Psoas muscle (tissue), 8 donors: Measurements from ENCODE around the gene SLC30A3. TPM values are rescaled to one million over a fixed set of nuclear protein-coding genes. Genes with fewer than 3 reads are reported as not detected.
A peak's percentile ranks its signal among the peaks of the same experiment; 100 is the strongest.

Experiments used
- ATAC-seq, 4 donors: fragments of 200-7000 bp; cut with Tn5 transposase; one replicate each; pipeline ENCODE4 v1.9.1; 2020; ENCODE audit warnings: moderate library complexity in 3 of 4, mild to moderate bottlenecking in 2 of 4
- DNase-seq, 2 donors: peaks; one replicate each; pipeline ENCODE4 v3.0.0-alpha.2; 2020
- H3K27ac ChIP-seq: fragments of 200-600 bp; one replicate; pipeline ENCODE4 v1.8.0; 2022
- H3K27me3 ChIP-seq, 3 donors: fragments of 200-600 bp in 1 of 3; one replicate each; pipeline versions ENCODE4 v1.6.1 to v1.8.0; 2013 to 2022; ENCODE audit warnings: low read length in 2 of 3, mild to moderate bottlenecking in 2 of 3, moderate library complexity in 1 of 3; ENCODE audit not compliant: insufficient read depth in 3 of 3
- H3K36me3 ChIP-seq, 2 donors: fragments of 200-600 bp in 1 of 2; one replicate each; pipeline versions ENCODE4 v1.6.1 to v1.8.0; 2013 to 2022; ENCODE audit warnings: low read depth in 1 of 2, mild to moderate bottlenecking in 1 of 2, moderate library complexity in 1 of 2; ENCODE audit not compliant: insufficient read depth in 1 of 2
- H3K4me1 ChIP-seq: fragments of 200-600 bp; one replicate; pipeline ENCODE4 v1.8.0; 2022
- H3K4me3 ChIP-seq: fragments of 200-600 bp; one replicate; pipeline ENCODE4 v1.8.0; 2022; ENCODE audit warnings: mild to moderate bottlenecking
- H3K9me3 ChIP-seq: fragments of 200-600 bp; one replicate; pipeline ENCODE4 v1.8.0; 2022
- CTCF ChIP-seq: fragments of 200-600 bp; IDR thresholded peaks from one replicate; pipeline ENCODE4 v1.8.0; 2022; ENCODE audit warnings: antibody characterized with exemption
- WGBS, 3 donors: extraction: QIAGEN DNeasy Blood & Tissue Kit; methylation state at CpG; one replicate each; pipeline versions ENCODE4 v1.1.6 to v1.1.7; 2013; 5-methylcytosine and 5-hydroxymethylcytosine counted together
- intact Hi-C, 2 donors: fragments of 100-400 bp; cut with DNase I; formaldehyde crosslinking; loops; one replicate each; pipeline versions ENCODE4 v1.11.0 to v1.14.2; 2022
- polyA plus RNA-seq, 3 donors: library from polyadenylated mRNA; stranded (reverse); fragments of 200-250 nt; gene quantifications; one replicate each; pipeline ENCODE4 v1.2.3, GENCODE V29; 2013
- total RNA-seq, 4 donors: library from RNA; stranded (reverse); fragmentation: NEBNext Ultra II Directional in 2 of 4; extraction: Animal tissue kit (Norgen Biotek cat#: 25700) in 2 of 4; gene quantifications; one replicate each; pipeline versions ENCODE4 v1.2.1 to v1.2.4, GENCODE V29; 2021 to 2023
- donor health status: healthy with polysubstance abuse.
- donor health status: DM: no; HTN: no; CAD: no; lungs with moderate emphysema.
- donor health status: Bipolar disorder and iron deficiency.
- donor health status: healthy.
- donor health status: DM: yes; HTN: yes; CAD: no.
- donor health status: DM: no; HTN: no; CAD: no.
- donor health status: DM: no; HTN: no; CAD: no.
- donor health status: DM: yes; HTN: yes; CAD: no.

The SLC30A3 gene
- total and polyA plus RNA-seq, 7 donors: 0.03 to 0.92 (median 0.13) TPM; not detected in 1

GRCh38 chr2:27214941-27215340, 47.9 kb downstream of the SLC30A3 start:
- no peak for TF ChIP-seq CTCF
- Histone ChIP-seq H3K27me3 (no peaks in the 10 kb centered on the region), H3K4me1 (peaks cover 22% of the 10 kb centered on the region), H3K9me3 (no peaks in the 10 kb centered on the region), H3K27ac (no peak overlapping the region), H3K36me3 (peaks cover 3 to 61% of the 10 kb centered on the region in 2 donors), H3K4me3 (no peak overlapping the region)
- WGBS, 3 donors: 89 to 95% (median 91%) methylated on average over 3 of the region's 3 CpGs
- intact Hi-C loops: loop anchor here (5.0 kb wide), 2 partner anchors 62 to 83 kb away; partner anchors contain the start of genes DNAJC5G (in 1 of the 2) and PREB (in 1 of the 2)
- no peak for ATAC-seq
- no peak for DNase-seq

DNA sequence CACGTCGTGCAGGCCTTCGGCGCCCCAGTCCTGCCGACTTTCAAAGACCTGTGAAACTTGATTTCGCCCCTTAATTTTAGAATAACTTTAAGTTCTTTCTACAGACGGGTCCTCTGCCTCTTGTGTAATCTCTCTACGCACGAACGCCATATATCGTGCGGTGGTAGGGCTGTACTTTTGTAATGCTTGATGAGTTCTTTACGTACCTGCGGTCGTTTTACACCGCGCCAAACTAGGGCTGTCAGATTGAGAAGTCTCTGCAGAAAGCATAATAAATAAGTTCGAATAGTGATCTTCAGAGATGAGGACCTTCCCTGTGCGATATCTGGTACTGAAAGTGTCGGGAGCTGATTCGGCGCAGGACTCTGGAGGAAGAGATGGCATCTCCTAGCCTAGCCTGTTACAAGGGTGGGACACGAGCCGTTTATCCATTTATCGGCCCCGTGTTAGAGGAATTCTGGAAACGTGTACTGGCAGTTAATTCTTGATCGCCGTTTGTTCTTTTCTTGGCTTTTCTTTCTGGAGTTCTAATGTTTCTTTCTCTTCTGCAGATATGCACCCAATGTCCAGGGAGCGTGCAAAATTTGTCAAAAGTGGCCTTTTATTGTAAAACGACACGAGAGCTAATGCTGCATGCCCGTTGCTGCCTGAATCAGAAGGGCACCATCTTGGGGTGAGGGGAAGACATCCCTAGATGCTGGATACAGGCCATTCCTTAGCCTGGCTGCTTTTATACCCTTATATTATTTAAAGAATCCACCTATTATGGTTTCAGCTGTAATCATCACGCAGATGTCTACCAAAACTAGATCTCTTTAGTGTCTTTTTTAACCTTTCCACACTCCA, 50.0 kb downstream of the SLC30A3 start:
- Histone ChIP-seq H3K27ac (peak overlapping the region; percentile 100), H3K4me3 (peak overlapping the region; percentile 98), H3K36me3 (peaks cover 4 to 61% of the 10 kb centered on the region in 2 donors), H3K4me1 (peaks cover 20% of the 10 kb centered on the region), H3K27me3 (no peaks in the 10 kb centered on the region), H3K9me3 (no peaks in the 10 kb centered on the region)
- DNase-seq (no peak), ATAC-seq (peak; percentile 27 to 50 (median 34))
- intact Hi-C loops: loop anchor here in 1 of 2 donors (5.0 kb wide), 1 partner anchor 81 kb away; the partner anchor contains the start of gene PREB
- no peak for TF ChIP-seq CTCF
- WGBS, 3 donors: 4% methylated on average over 34 of the region's 34 CpGs

- ATAC-seq: peak; percentile 93 to 96 (median 94)
- peak; percentile 91 to 95 for DNase-seq
- peaks cover 17% of the 10 kb centered on the region for H3K4me1 ChIP-seq
- no peak for TF ChIP-seq CTCF
- WGBS, 3 donors: 0 to 1% (median 1%) methylated on average over 53 to 73 of the region's 73 CpGs
- peaks cover 4 to 69% of the 10 kb centered on the region in 2 donors for H3K36me3 ChIP-seq
- H3K9me3 ChIP-seq: no peaks in the 10 kb centered on the region
- intact Hi-C loops: loop anchor here in 1 of 2 donors (5.0 kb wide), 1 partner anchor 80 kb away; the partner anchor contains the start of gene PREB
- no peaks in the 10 kb centered on the region for H3K27me3 ChIP-seq
- H3K4me3 ChIP-seq: peak within 1 kb of the TSS; percentile 98
- peak within 1 kb of the TSS; percentile 100 for H3K27ac ChIP-seq
Observed at GRCh38 chr2:27211943-27212625, 50.8 kb downstream of the SLC30A3 start, which contains the start of the genes ATRAID and SLC5A6. Gene ATRAID (plus strand): TSS chr2:27212041. CDS start chr2:27212369, 328 bp downstream. Gene SLC5A6 (minus strand): TSS chr2:27212268. CDS start chr2:27207650, 4,618 bp downstream.

DNA sequence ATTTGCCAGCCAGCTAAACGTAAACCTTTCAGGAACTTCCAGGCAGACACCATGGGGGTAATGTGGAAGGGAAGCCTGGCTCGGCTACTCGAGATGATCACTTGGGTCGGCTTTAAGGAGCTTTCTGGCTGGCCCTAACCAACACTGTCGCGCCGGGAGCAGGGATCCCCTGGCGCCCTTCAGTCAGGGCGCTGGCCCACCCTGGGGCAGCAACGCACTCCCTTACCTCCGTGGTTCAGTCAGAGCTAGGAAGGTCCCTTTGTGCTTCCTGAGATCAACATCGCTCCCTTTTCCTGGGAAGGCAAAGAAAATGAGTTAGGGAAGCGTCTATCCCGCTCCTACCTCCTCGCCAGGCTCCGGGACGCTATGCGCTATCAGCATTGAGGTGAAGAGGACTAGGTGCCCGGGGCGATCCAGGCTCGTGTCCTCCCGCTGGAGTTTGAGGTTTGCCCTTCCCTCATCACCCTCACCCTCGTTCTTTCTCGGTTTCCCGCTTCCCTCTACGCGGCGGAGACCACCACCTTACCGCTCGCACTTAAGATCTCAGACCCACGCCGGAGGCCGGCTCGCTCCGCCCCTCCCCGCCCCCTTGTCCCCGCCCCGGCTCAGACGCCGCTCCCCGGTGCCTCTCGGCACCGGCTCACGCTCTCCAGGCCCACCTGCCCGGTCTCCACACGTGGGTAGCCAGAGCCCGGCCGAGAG, 51.5 kb downstream of the SLC30A3 start:
- H3K9me3 ChIP-seq: no peaks in the 10 kb centered on the region
- no peak for TF ChIP-seq CTCF
- H3K4me3 ChIP-seq: peak overlapping the region; percentile 98
- H3K4me1 ChIP-seq: peaks cover 13% of the 10 kb centered on the region
- ATAC-seq (peak; percentile 15 to 33 (median 26)), DNase-seq (no peak)
- intact Hi-C loops: loop anchor here in 1 of 2 donors (5.0 kb wide), 1 partner anchor 79 kb away; the partner anchor contains the start of gene PREB
- peaks cover 4 to 70% of the 10 kb centered on the region in 2 donors for H3K36me3 ChIP-seq
- WGBS, 3 donors: 3 to 5% (median 4%) methylated on average over 45 to 48 of the region's 48 CpGs
- H3K27me3 ChIP-seq: no peaks in the 10 kb centered on the region
- peak overlapping the region; percentile 100 for H3K27ac ChIP-seq
